PC-3 (cell line): Measurements from ENCODE around the gene C6orf62. TPM values are rescaled to one million over a fixed set of nuclear protein-coding genes. Genes with fewer than 3 reads are reported as not detected.
"Not testable (repeated sequence)": the region's sequence is repeated elsewhere in the genome, so short reads cannot be mapped to it uniquely, and the experiment has no call there.

Experiments
- ATAC-seq: fragments of 200-7000 bp; cut with Tn5 transposase; 2 replicates; pipeline ENCODE4 v1.9.1; 2020; ENCODE audit warnings: mild to moderate bottlenecking, moderate library complexity
- BruUV-seq: library from RNA; stranded (reverse); fragments of 400-500 nt; replicated peaks from 2 replicates; lab custom pipeline; 2021; lab: Mats Ljungman, UMichigan
- CTCF ChIA-PET: fragments of 300-600 bp; sonication (Branson Sonifier 250); formaldehyde crosslinking; loops from one replicate; lab custom pipeline; 2022; ENCODE audit warnings: antibody characterized with exemption; lab: Charles Lee
- POLR2A ChIA-PET: fragments of 300-600 bp; sonication (Branson Sonifier 250); formaldehyde crosslinking; loops from one replicate; lab custom pipeline; 2022; ENCODE audit warnings: antibody characterized with exemption; ENCODE audit not compliant: unreplicated experiment; lab: Charles Lee
- DNase-seq: peaks from one replicate; pipeline ENCODE4 v3.0.0-alpha.2; 2015
- H2AFZ ChIP-seq: fragments of 300-600 bp; sonication (generic); 2 replicates; pipeline ENCODE4 v1.6.0; 2016; ENCODE audit warnings: antibody characterized with exemption, low read length
- H3F3A ChIP-seq: fragments of 300-600 bp; sonication (generic); one replicate; pipeline ENCODE4 v1.6.0; 2017; ENCODE audit warnings: antibody characterized with exemption, low read length, control low read depth, mild to moderate bottlenecking; ENCODE audit not compliant: unreplicated experiment
- H3K27ac ChIP-seq: fragments of 300-600 bp; sonication (generic); 2 replicates; pipeline ENCODE4 v1.5.1; 2016; ENCODE audit warnings: mild to moderate bottlenecking, low read length
- H3K27me3 ChIP-seq: fragments of 300-600 bp; sonication (generic); 2 replicates; pipeline ENCODE4 v1.6.1; 2016; ENCODE audit warnings: low read length, mixed read lengths
- H3K36me3 ChIP-seq: fragments of 300-600 bp; sonication (generic); 2 replicates; pipeline ENCODE4 v1.6.1; 2016; ENCODE audit warnings: low read depth, mixed run types, low read length, mixed read lengths
- H3K4me1 ChIP-seq: fragments of 300-600 bp; sonication (generic); 2 replicates; pipeline ENCODE4 v1.5.1; 2016; ENCODE audit warnings: low read length; ENCODE audit not compliant: insufficient read depth
- H3K4me2 ChIP-seq: fragments of 300-600 bp; sonication (generic); 2 replicates; pipeline ENCODE4 v1.6.0; 2016; ENCODE audit warnings: low read length
- H3K4me3 ChIP-seq: fragments of 300-600 bp; sonication (generic); 2 replicates; pipeline ENCODE4 v1.5.1; 2016; ENCODE audit warnings: mild to moderate bottlenecking, low read length, mixed read lengths
- H3K79me2 ChIP-seq: fragments of 300-600 bp; sonication (generic); 2 replicates; pipeline ENCODE4 v1.6.1; 2017; ENCODE audit warnings: low read length, mixed read lengths
- H3K9ac ChIP-seq: fragments of 300-600 bp; sonication (generic); 2 replicates; pipeline ENCODE4 v1.6.0; 2016; ENCODE audit warnings: mild to moderate bottlenecking, low read length
- H3K9me2 ChIP-seq: fragments of 300-600 bp; sonication (generic); replicated peaks from 2 replicates; pipeline ENCODE4 v1.6.1; 2016; ENCODE audit warnings: mixed run types, low read length, mixed read lengths
- H3K9me3 ChIP-seq: fragments of 300-600 bp; sonication (generic); 2 replicates; pipeline ENCODE4 v1.6.1; 2016; ENCODE audit warnings: low read length, mixed read lengths
- H4K20me1 ChIP-seq: fragments of 300-600 bp; sonication (generic); 2 replicates; pipeline ENCODE4 v1.6.1; 2016; ENCODE audit warnings: low read length, mixed read lengths
- CTCF ChIP-seq: fragments of 300-600 bp; sonication (generic); conservative IDR thresholded peaks from 2 replicates; pipeline ENCODE4 v1.5.1; 2017; ENCODE audit warnings: antibody characterized with exemption, low read depth, mild to moderate bottlenecking, low read length
- EZH2 ChIP-seq: fragments of 300-600 bp; sonication (generic); IDR thresholded peaks from one replicate; pipeline ENCODE4 v1.6.1; 2017; ENCODE audit warnings: antibody characterized with exemption, mild to moderate bottlenecking, low read length; ENCODE audit not compliant: unreplicated experiment
- EZH2phosphoT487 ChIP-seq: fragments of 300-600 bp; sonication (generic); IDR thresholded peaks from 2 replicates; pipeline ENCODE4 v1.6.1; 2018; ENCODE audit warnings: mild to moderate bottlenecking, antibody characterized with exemption, low read length, borderline replicate concordance
- intact Hi-C: fragments of 100-400 bp; cut with micrococcal nuclease; formaldehyde crosslinking; loops from 2 replicates; pipeline ENCODE4 v1.9.0; 2023
- total RNA-seq: library from RNA; depleted of rRNA; stranded (reverse); fragments of >200 nt; gene quantifications from 2 replicates; pipeline ENCODE4 v1.2.3, GENCODE V29; 2014

C6orf62 gene
- total RNA-seq, 1 experiment from 2014 or later, result 81.8 TPM

- Histone ChIP-seq H3K79me2 (peaks cover 71% of the 10 kb centered on the region), H3K4me3 (peak overlapping the region; percentile 99), H3K27ac (peak overlapping the region; percentile 40), H3K36me3 (peaks cover 44% of the 10 kb centered on the region), H3K4me2 (peak overlapping the region; percentile 84), H3K9me3 (no peaks in the 10 kb centered on the region), H4K20me1 (peaks cover 53% of the 10 kb centered on the region), H3K9me2 (no peaks in the 10 kb centered on the region), H3K4me1 (peaks cover 23% of the 10 kb centered on the region), H3K27me3 (no peaks in the 10 kb centered on the region), H3F3A (no peaks in the 10 kb centered on the region), H3K9ac (peak overlapping the region; percentile 100), H2AFZ (no peak overlapping the region)
- DNase-seq, result no peak
- intact Hi-C loops, result no loop called here
- TF ChIP-seq EZH2 (no peak), CTCF (no peak), EZH2phosphoT487 (no peak)
- ChIA-PET CTCF (interaction anchor here (0.5 to 0.6 kb wide), 2 partner anchors 299 to 330 kb away, joined by 3 to 10 read pairs; no protein-coding TSS in a partner anchor), POLR2A (interaction anchor here (0.6 kb wide), 1 partner anchor 28 kb away, joined by 4 read pairs; no protein-coding TSS in a partner anchor)
- no TSS peak for BruUV-seq
- ATAC-seq, result no peak
Measured at GRCh38 chr6:24718449-24719124, 367 bp downstream of the C6orf62 start.

- Histone ChIP-seq H3K4me2 (peak overlapping the region; percentile 84), H3K36me3 (peaks cover 64% of the 10 kb centered on the region), H3K79me2 (peaks cover 90% of the 10 kb centered on the region), H3K4me3 (peak overlapping the region; percentile 99), H3K4me1 (peaks cover 19% of the 10 kb centered on the region), H4K20me1 (peaks cover 58% of the 10 kb centered on the region)
- H3K9ac ChIP-seq, DNase-seq, H3K9me2 ChIP-seq, BruUV-seq, H3F3A ChIP-seq, intact Hi-C loops, H3K27ac ChIP-seq, CTCF ChIA-PET, H3K9me3 ChIP-seq, H3K27me3 ChIP-seq, ATAC-seq, POLR2A ChIA-PET, H2AFZ ChIP-seq: not testable (repeated sequence)
Measured at GRCh38 chr6:24716602-24717148, 2.3 kb downstream of the C6orf62 start.

- H3K27me3 ChIP-seq, result no peaks in the 10 kb centered on the region
- H4K20me1 ChIP-seq, result peaks cover 31% of the 10 kb centered on the region
- H3F3A ChIP-seq, result no peaks in the 10 kb centered on the region
- intact Hi-C loops, result no loop called here
- H3K36me3 ChIP-seq, result peaks cover 92% of the 10 kb centered on the region
- H3K79me2 ChIP-seq, result peaks cover 52% of the 10 kb centered on the region
- no peaks in the 10 kb centered on the region for H3K9me2 ChIP-seq
- CTCF ChIA-PET, result no interaction called here
- no peak overlapping the region for H2AFZ ChIP-seq
- no peak overlapping the region for H3K4me2 ChIP-seq
- POLR2A ChIA-PET, result no interaction called here
- DNase-seq, result no peak
- H3K9ac ChIP-seq, result no peak overlapping the region
- H3K27ac ChIP-seq, result no peak overlapping the region
- TF ChIP-seq EZH2phosphoT487, result no peak
- TF ChIP-seq EZH2, result no peak
- TF ChIP-seq CTCF, result no peak
- H3K4me1 ChIP-seq, result no peaks in the 10 kb centered on the region
- no TSS peak for BruUV-seq
- no peak overlapping the region for H3K4me3 ChIP-seq
- no peaks in the 10 kb centered on the region for H3K9me3 ChIP-seq
- ATAC-seq, result no peak
Measured at GRCh38 chr6:24710519-24711303, 8.2 kb downstream of the C6orf62 start.
